Endothelial cell of umbilical vein (primary cell): ENCODE data around the gene SORL1.

ENCODE experiments used
- CTCF ChIP-seq, 2 donors: IDR thresholded peaks; 1 replicate in 1 of 2; 2 replicates in 1 of 2; pipeline ENCODE4 v1.5.1; 2011; ENCODE audit warnings: low read length in 2 of 2, mild to moderate bottlenecking in 2 of 2, moderate library complexity in 2 of 2, control low read depth in 1 of 2, inconsistent platforms in 1 of 2, low read depth in 1 of 2; ENCODE audit not compliant: insufficient read depth in 1 of 2; ENCODE audit errors: extremely low read depth in 1 of 2
- EZH2 ChIP-seq: IDR thresholded peaks from 2 replicates; pipeline ENCODE4 v1.6.1; 2012; ENCODE audit warnings: borderline replicate concordance, low read depth, mild to moderate bottlenecking, moderate library complexity, low read length, inconsistent platforms; ENCODE audit not compliant: severe bottlenecking
- GATA2 ChIP-seq: IDR thresholded peaks from 2 replicates; pipeline ENCODE4 v1.7.0; 2011; ENCODE audit warnings: low read depth, mild to moderate bottlenecking, moderate library complexity, mixed read lengths, low read length; ENCODE audit not compliant: insufficient read length, insufficient read depth
- JUN ChIP-seq: IDR thresholded peaks from 2 replicates; pipeline ENCODE4 v1.6.1; 2011; ENCODE audit warnings: borderline replicate concordance, low read depth; ENCODE audit not compliant: insufficient read length, insufficient read depth
- MAX ChIP-seq: IDR thresholded peaks from 2 replicates; pipeline ENCODE4 v1.6.1; 2011; ENCODE audit not compliant: insufficient read depth, insufficient read length
- MYC ChIP-seq: IDR thresholded peaks from one replicate; pipeline ENCODE4 v1.6.1; 2011; ENCODE audit warnings: mild to moderate bottlenecking, low read depth, low read length
- POLR2A ChIP-seq: IDR thresholded peaks from 2 replicates; pipeline ENCODE4 v1.6.1; 2012; ENCODE audit warnings: low read depth, mild to moderate bottlenecking, control low read depth, low read length
- POLR2AphosphoS5 ChIP-seq: IDR thresholded peaks from 2 replicates; pipeline ENCODE4 v1.6.1; 2012; ENCODE audit warnings: low read depth, mild to moderate bottlenecking, control low read depth, low read length, moderate library complexity; ENCODE audit not compliant: insufficient read depth

- TF ChIP-seq CTCF (IDR thresholded peaks at IDR 0.05; ENCODE audit: extremely low read depth in 1 of 2, insufficient read depth in 1 of 2, low read depth in 1 of 2, low read length in 2 of 2), result no peak
- TF ChIP-seq GATA2, result no peak
- no peak for TF ChIP-seq POLR2A
- no peak for TF ChIP-seq POLR2AphosphoS5
- TF ChIP-seq MYC, result no peak
- TF ChIP-seq EZH2, result no peak
- no peak for TF ChIP-seq MAX
- TF ChIP-seq JUN, result no peak
Observed at GRCh38 chr11:121553389-121553788, 101.3 kb downstream of the SORL1 start.
